Panc1 (cell line): ENCODE data around the gene RGS14.

Source experiments
- CTCF ChIP-seq: fragments of 450-650 bp; IDR thresholded peaks from 2 replicates; pipeline ENCODE4 v1.5.1; 2017; ENCODE audit warnings: mild to moderate bottlenecking
- POLR2AphosphoS5 ChIP-seq: IDR thresholded peaks from 2 replicates; pipeline ENCODE4 v1.6.1; 2012; ENCODE audit warnings: mild to moderate bottlenecking, low read depth, low read length, moderate library complexity
- SIN3A ChIP-seq: IDR thresholded peaks from 2 replicates; pipeline ENCODE4 v1.6.1; 2012; ENCODE audit warnings: low read depth, mild to moderate bottlenecking, low read length, moderate library complexity, borderline replicate concordance; ENCODE audit not compliant: insufficient read depth

GRCh38 chr5:177393206-177393765 lies 35.6 kb downstream of the RGS14 start:
- TF ChIP-seq CTCF (no peak), POLR2AphosphoS5 (no peak), SIN3A (no peak)
